CD4-positive, alpha-beta T cell treated with Interleukin-4 for 1 hour (primary cell): Measurements from ENCODE around the gene SBK3.
"Not testable (repeated sequence)": the region's sequence is repeated elsewhere in the genome, so short reads cannot be mapped to it uniquely, and the experiment has no call there.

ENCODE experiments used
- DNase-seq, 2 donors: peaks; one replicate each; pipeline ENCODE4 v3.0.0-alpha.2; 2020 to 2022

Gene SBK3

DNA sequence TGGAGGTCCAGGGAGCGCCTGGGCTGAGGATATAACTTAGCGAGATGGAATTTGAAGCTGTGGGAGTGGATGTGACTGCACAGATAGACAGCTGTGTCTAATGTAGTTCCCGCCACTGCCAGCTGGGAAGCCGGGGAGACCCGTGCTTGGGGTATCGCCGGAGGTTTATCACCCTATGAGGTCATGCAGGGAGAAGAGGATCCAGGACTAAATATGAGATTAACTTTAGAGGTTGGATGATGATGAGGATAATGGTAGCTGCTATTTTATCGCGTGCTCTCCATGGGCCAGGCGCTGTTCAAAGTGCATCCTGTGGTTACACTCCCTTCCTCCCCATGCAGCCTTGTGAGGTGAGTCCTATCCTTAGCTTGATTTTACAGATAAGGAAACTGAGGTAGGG, 37.2 kb downstream of the SBK3 start:
- DNase-seq, result no peak

DNA sequence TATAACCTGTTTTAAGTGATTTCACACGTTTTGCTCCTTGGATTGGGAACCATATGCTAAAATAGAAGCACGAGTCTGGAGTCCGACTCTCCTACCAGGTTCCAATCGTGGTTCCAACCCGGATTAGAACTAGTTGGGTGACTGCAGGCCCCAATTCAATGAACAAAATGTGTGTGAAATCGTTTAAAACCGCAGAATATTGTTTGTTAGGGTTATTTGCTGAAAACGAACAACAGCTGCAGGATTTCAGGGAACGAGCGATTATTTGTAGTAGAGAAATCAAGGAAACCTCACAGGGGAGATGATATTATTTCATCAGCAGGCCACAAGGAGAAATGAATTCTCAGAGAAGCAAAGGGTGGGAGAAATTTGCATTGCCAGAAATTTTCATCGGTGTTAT, 40.4 kb downstream of the SBK3 start:
- no peak for DNase-seq

DNA sequence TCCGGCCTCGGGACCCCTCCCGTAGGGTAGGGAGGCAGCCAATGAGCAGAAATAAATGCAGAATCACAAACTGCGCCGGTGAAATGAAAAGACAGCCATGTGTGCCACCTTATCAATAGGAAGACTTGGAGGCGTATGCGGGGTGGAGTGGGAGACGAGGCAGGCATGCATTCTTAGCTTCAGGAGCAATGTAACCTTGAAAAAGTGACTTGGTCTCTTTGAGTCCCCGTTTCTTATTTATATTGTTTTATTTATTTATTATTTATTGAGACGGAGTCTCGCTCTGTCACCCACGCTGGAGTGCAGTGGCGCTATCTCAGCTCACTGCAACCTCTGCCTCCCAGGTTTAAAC, 41.1 kb downstream of the SBK3 start:
- no peak for DNase-seq

DNA sequence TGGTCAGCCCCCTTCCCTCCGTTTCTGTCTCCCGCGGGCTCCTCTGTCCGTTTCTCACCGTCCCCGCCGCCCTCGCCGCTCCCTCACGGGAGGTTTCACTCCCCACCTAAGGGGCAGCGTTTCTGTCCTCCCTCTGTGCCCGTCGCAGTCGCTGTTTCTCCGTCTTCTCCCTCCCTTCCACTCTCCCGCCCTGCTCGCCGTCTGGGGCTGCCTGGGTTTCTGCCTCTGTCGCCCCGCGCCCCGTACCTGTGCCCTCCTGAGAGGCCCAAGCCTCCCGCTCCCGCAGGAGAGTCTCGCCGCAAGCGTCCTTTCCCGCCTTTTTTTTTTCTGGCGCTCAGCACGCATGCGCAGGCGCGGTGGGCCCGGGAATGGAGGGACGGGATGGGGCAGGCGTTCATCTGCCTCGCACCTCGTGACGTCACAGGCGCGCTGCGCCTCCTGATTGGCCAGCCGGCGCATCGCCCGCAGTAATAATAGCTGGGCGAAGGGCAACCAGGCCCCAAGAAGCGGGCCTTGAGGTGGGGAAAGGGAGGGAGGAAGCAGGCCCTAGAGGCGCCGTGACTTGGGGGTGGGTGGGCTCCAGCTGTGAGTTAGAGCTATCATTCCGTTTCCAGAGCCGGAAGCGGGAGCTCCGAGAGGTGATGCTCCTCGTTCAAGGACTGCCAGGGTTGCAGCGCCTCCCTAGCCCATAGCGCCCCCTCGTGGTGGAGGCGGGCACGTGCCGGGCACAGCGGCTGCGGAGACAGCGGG, 41.7 kb downstream of the SBK3 start:
- DNase-seq, result peak; percentile 93 to 94

DNA sequence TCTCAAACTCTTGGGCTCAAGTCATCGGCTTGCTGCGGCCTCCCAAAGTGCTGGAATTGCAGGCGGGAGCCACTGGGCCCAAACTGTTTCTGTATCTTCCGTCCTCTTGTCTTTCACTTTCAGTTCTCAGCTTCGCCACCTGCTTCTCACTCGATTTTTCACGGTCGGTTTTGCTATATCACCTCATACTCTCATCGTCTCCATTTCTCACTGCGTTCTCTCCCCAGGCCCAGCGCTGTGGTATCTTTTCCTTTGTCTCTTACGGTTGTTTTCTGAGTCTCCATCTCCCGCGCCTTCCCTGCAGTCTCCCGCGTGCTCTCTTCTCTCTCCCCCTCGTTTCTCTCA, 42.2 kb downstream of the SBK3 start:
- no peak for DNase-seq

DNA sequence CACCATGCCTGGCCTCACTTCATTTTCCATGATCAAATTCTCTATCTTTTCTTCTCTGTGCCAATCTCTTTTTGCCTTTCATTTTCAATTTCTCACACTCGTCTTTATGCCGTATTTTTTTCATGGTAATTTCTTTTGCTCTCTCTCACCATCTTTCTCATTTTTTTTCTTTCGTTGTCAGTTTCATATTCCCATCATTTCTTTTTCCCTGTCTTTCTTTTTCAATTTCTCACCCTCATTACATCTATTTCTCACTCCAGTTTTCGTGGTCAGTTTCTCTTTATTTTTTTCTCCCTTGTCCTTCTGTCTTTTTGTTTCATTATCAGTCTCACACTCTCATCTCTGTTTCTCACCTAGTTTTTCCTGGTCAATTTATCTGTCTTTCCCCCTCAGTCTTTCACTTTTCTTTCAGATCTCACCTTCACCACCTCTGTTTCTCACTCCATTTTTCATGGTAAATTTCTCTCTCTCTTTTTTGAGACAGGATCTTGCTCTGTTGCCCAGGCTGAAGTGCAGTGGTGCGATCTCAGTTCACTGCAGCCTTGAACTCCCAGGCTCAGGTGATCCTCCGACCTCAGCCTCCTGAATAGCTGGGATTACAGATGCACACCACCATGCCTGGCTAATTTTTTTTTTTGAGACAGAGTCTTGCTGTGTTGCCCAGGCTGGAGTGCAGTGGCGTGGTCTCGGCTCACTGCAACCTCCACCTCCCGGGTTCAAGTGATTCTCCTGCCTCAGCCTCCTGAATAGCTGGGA, 43.0 kb downstream of the SBK3 start:
- DNase-seq, result no peak

DNA sequence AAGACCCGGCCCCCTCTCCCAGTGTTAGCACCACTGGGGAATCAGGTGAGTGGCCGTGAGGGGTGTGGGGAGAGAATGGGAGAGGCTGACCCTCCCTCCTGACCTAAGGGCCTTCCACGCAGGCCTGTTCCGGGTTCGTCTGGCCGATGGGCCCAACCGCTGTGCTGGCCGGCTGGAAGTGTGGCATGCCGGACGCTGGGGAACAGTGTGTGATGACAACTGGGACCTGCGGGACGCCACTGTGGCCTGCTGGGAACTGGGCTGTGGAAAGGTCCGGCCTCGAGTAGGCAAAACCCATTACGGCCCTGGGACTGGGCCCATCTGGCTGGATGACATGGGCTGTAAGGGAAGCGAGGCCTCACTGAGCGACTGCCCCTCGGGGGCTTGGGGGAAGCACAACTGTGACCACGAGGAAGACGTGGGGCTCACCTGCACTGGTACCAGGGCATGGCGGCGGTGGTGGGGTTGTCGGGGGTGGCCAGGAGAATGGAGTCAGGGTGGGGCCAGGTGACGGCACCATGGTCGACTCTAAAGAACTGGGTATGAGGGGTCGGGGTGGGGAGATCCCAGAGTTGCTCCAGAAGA, 44.9 kb downstream of the SBK3 start:
- no peak for DNase-seq

DNA sequence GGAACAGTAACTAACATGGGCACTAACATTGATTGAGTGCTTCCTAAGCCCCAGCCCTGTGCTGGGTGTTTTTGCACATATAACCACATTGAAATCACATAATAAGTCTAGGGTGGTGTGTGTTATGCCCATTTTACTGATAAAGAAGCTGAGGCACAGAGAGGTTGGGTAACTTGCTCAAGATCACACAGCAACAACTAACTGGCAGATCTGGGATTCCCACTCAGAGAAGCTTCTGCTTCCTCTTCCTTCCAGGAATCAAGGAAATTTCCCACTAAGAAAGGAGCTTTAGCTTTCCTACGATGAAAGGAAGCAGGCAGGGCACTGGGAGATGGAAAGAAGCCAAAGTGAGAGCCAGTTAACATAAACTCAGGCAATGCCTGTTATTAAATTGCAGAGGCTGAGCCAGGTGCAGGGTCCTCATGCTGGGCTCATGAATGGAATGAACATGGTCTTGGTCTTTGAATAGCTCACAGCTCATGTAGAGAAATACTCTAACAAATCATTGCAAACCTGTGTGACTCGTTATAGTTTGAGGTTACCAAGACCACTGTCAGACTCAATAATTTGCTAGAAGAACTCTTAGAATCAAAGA, 47.0 kb downstream of the SBK3 start:
- DNase-seq, result no peak

DNA sequence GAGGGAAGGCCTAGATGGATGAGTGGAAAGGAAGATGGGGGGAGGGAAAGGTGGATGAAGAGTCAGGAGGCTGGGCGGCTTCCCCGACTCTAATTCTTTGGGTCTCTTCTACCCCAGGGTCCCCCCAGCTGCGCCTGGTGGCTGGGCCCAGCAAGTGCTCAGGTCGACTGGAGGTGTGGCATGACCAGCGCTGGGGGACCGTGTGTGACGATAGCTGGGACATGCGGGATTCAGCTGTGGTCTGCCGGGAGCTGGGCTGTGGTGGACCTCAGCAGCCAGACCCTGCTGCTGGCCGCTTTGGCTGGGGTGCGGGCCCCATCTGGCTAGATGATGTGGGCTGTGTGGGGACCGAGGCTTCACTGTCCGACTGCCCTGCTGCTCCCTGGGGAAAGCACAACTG, 47.6 kb downstream of the SBK3 start:
- no peak for DNase-seq

DNA sequence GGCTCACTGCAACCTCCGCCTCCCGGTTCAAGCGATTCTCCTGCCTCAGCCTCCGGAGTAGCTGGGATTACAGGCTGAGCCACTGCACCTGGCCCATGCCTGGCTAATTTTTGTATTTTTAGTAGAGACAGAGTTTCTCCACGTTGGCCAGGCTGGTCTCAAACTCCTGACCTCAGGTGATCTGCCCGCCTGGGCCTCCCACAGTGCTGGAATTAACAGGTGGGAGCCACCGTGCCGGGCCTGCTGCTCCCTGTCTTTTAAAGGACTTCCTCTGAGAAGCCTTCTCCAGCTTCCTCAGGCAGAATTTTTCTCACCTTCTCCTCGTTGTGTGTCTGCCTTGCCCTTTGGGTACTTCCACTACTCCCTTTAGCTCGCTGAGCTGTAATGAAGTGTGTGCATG, 48.5 kb downstream of the SBK3 start:
- not testable (repeated sequence) for DNase-seq

DNA sequence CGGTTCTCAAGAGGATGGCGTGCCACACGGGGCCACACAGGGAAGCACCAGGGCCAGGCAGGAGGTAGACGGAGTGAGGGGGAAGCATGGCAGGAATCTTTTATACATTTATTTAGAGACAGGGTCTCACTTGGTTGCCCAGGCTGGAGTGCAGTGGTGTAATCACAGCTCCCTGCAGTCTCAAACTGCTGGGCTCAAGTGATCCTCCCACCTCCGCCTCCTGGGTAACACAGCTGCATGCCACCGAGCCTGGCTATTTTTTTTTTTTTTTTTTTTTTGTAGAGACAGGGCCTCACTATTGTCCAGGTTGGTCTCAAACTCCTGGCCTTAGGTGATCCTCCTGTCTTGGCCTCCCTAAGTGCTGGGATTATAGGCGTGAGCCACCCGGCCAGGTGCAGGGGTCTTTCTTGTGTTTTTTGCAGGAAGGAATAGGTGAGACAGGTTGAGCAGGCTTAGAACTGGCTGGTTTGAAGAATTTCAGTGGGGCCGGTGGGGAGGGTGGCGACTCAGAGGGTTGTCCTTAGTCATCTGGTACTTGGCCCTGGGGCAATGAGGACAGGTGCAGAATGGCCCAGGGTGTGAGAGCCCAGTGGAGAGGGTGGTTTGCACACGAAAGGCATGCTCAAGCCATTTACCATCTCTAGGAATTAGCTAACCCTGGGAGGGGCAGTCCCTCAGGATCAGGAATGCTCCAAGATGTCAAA, 49.5 kb downstream of the SBK3 start:
- no peak for DNase-seq

DNA sequence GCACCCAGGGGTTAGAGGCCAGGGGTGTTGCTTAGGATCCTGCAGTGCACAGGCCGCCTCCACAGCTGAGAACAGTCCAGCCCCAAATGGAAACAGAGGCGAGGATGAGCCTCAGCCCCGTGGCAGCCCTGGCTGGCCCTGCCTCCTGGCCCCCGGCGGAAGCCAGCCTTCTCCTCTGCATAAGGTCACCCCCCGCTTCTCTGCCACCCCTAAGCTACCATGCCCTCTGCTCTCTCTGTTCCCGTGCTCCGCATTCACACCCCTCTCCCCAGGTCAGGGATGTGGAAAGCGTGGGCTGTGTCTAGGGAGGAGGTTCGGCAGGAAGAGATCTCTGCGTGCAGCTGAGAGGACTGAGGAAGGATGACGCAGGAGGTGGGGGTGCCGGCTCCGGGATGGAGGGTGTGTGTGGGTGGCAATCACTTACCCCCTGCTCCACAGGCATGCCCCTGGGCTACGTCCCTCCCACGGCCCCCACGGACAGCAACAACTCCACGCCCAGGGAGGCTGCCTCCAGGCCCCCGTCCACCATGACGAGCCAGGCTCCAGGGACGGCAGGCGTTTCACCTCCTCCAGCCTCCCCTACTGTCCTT, 51.1 kb downstream of the SBK3 start:
- no peak for DNase-seq

DNA sequence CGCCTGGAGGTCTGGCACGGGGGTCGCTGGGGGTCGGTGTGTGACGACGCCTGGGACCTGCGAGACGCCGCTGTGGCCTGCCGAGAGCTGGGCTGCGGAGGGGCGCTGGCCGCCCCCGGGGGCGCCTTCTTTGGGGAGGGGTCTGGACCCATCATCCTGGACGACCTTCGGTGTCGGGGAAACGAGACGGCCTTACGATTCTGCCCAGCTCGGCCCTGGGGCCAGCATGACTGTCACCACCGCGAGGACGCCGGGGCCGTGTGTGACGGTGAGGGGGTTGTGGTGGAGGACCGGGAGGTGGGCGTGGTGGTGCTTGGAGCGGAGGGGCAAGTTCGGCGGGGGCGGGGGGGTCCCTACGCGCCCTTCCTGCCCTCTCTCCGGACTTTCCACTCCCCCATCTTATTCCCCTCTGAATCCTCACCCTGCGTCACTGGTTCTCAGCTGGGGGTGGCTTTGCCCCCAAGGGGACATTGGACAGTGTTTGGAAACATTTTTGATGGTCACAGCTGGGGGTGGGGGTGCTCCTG, 51.6 kb downstream of the SBK3 start:
- DNase-seq, result no peak

DNA sequence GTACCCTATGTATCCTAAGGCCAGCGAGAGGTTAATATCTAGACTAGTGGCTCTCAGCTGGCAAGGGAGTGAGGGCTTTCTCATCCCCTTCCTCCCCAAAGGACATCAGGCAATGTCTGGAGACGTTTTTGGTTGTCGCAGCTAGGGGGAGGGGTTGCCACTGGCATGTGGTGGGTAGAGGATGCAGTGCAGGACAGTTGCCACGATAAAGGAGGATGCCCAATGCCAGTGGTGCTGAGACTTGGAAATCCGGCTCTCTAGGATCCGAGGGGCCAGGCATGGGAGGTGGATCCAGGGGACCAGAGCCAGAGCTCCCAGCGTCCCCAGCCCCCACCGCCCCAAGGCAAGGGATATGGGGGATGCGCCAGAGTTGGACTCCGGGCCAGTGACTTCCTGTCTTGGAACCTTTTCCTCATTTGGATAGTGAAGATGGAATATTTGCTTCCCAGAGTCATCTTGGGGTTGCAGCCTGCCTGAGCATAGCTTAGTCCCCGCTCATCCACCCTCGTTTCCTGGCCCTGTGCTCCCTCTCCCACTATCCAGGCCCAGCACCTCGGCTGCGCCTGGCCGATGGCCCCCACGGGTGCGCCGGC, 52.2 kb downstream of the SBK3 start:
- DNase-seq, result no peak

DNA sequence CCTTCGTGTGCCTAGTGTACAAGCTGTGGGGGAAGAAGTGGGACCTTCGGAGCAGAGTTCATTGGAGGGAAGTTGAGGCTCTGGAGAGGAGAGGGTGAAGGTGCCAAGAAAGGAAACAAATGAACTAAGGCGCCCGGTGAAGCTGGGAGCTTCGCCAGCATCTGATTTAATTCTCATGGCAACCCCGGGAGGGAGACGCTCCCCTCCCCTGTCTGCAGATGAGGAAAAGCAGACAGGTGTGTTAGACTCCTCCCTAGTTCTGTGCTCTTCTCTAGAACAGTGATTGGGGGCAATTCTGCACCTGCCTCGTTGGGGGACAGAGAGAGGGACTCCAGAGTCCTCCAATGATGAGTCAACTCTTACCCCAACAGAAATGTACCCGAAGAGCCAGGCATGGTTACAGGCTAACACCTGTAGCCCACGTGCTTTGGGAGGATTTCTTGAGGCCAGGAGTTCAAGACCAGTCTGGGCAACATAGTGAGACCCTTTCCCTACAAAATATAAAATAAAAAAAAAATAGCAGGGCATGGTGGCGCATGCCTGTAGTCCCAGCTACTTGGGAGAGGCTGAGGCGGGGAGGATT, 52.9 kb downstream of the SBK3 start:
- no peak for DNase-seq

DNA sequence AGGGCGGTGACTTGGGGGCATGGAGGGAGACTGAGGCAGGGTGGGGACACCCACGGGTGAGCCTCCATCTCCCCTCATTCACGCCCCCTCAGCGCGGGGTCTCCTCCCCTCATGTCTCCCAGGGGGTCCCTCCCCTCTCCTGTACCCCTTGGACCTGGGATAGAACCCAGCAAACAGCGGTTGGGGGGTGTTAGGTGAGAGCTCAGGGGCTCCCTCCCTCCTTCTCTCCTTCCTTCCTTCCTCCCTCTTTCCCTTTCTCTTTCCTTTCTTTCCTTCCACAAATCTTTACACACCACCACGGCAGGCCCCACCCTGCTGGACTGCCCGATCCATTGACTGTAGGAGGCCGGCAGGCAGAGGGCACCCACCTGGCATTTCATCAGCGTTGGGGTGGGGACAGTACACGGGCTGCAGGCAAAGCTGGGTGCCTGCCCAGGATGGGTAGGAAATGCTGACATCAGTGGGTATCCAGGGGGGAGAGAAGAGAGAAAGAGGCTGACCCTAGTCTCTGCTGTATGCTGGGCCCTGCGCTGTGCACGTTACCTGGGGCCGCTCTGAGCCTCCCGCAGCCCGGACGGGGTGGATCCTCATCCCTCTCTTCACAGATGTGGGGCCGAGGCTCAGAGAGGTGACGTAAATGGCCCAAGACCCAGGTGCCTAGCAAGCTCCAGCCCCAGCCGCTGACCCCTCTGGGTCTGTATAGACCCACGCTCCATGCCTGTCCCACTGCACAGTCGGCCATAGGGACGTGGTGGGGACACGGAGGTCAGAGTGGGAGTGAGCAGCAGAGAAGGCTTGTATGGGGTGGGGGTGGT, 53.6 kb downstream of the SBK3 start:
- DNase-seq, result no peak
